DOHH2 (cell line): ENCODE measurements around the gene KRT40.

Source experiments
- H3F3A ChIP-seq: fragments of 200-600 bp; sonication (generic), shearing (Covaris generic); 2 replicates; pipeline ENCODE4 v1.6.0; 2016; ENCODE audit warnings: antibody characterized with exemption, mild to moderate bottlenecking; ENCODE audit not compliant: control insufficient read depth, insufficient read depth
- H3K27ac ChIP-seq: fragments of 200-600 bp; sonication (generic); 2 replicates; pipeline ENCODE4 v1.5.1; 2014; ENCODE audit warnings: low read depth, mild to moderate bottlenecking, low read length, moderate library complexity
- H3K27me3 ChIP-seq: fragments of 200-600 bp; sonication (generic); 2 replicates; pipeline ENCODE4 v1.6.1; 2014; ENCODE audit warnings: mild to moderate bottlenecking, low read length, mixed read lengths; ENCODE audit not compliant: control insufficient read depth
- H3K36me3 ChIP-seq: fragments of 200-600 bp; sonication (generic); 2 replicates; pipeline ENCODE4 v1.6.1; 2014; ENCODE audit warnings: mild to moderate bottlenecking, low read length, moderate library complexity, mixed read lengths; ENCODE audit not compliant: control insufficient read depth
- H3K4me1 ChIP-seq: fragments of 200-600 bp; sonication (generic); 2 replicates; pipeline ENCODE4 v1.6.1; 2014; ENCODE audit warnings: mild to moderate bottlenecking, low read length, mixed read lengths; ENCODE audit not compliant: control insufficient read depth
- H3K4me2 ChIP-seq: fragments of 200-600 bp; sonication (generic); 2 replicates; pipeline ENCODE4 v1.6.0; 2014; ENCODE audit warnings: mild to moderate bottlenecking, low read length, moderate library complexity
- H3K4me3 ChIP-seq: fragments of 200-600 bp; sonication (generic); 2 replicates; pipeline ENCODE4 v1.5.1; 2014; ENCODE audit warnings: mild to moderate bottlenecking, low read length, mixed read lengths
- H3K79me2 ChIP-seq: fragments of 200-600 bp; sonication (generic); 2 replicates; pipeline ENCODE4 v1.6.1; 2014; ENCODE audit warnings: mild to moderate bottlenecking, low read length, mixed read lengths; ENCODE audit not compliant: control insufficient read depth
- H3K9me2 ChIP-seq: fragments of 200-600 bp; sonication (generic); replicated peaks from 2 replicates; pipeline ENCODE4 v1.6.1; 2014; ENCODE audit warnings: mild to moderate bottlenecking, low read length, mixed read lengths; ENCODE audit not compliant: control insufficient read depth
- H3K9me3 ChIP-seq: fragments of 200-600 bp; sonication (generic); 2 replicates; pipeline ENCODE4 v1.6.1; 2014; ENCODE audit warnings: antibody characterized with exemption, low read length, mixed read lengths; ENCODE audit not compliant: control insufficient read depth, insufficient read depth
- H4K20me1 ChIP-seq: fragments of 200-600 bp; sonication (generic); 2 replicates; pipeline ENCODE4 v1.6.0; 2014; ENCODE audit warnings: low read depth, mild to moderate bottlenecking, antibody characterized with exemption, low read length, moderate library complexity; ENCODE audit not compliant: control insufficient read depth, insufficient read depth
- EZH2phosphoT487 ChIP-seq: fragments of 200-600 bp; sonication (generic); IDR thresholded peaks from 2 replicates; pipeline ENCODE4 v1.6.1; 2017; ENCODE audit warnings: borderline replicate concordance, mild to moderate bottlenecking, antibody characterized with exemption, low read length, moderate library complexity, mixed read lengths
- TF ChIP-seq, protein P1 (sequence below): fragments of 200-600 bp; sonication (generic); IDR thresholded peaks from one replicate; pipeline ENCODE4 v1.5.1; 2014; ENCODE audit warnings: antibody characterized with exemption, mild to moderate bottlenecking, low read depth, low read length; ENCODE audit not compliant: poor library complexity, severe bottlenecking

Gene KRT40

DNA sequence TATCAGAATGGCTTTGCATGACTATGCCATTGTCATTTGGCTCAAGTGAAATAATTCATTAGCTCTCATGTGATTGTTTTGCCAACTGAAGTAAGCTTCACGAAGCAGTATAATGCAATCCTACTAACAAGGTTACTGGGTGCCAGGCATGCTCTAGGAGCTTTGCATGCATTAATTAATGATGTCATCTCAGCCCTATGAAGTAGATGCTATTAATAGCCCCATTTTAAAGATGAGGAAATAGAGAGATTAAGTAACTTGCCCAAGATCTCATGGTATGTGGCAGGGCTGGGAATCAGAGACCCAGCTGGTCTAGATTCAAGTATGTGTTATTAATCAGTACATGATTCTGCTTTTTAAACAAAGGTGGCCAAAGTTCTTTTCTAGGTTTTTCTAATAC lies 31.5 kb downstream of the KRT40 start:
- TF ChIP-seq, protein P1, sequence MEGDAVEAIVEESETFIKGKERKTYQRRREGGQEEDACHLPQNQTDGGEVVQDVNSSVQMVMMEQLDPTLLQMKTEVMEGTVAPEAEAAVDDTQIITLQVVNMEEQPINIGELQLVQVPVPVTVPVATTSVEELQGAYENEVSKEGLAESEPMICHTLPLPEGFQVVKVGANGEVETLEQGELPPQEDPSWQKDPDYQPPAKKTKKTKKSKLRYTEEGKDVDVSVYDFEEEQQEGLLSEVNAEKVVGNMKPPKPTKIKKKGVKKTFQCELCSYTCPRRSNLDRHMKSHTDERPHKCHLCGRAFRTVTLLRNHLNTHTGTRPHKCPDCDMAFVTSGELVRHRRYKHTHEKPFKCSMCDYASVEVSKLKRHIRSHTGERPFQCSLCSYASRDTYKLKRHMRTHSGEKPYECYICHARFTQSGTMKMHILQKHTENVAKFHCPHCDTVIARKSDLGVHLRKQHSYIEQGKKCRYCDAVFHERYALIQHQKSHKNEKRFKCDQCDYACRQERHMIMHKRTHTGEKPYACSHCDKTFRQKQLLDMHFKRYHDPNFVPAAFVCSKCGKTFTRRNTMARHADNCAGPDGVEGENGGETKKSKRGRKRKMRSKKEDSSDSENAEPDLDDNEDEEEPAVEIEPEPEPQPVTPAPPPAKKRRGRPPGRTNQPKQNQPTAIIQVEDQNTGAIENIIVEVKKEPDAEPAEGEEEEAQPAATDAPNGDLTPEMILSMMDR, result no peak
- no peak for TF ChIP-seq EZH2phosphoT487
- H3K79me2 ChIP-seq, result no peaks in the 10 kb centered on the region
- no peaks in the 10 kb centered on the region for H3K36me3 ChIP-seq
- H3K4me1 ChIP-seq, result no peaks in the 10 kb centered on the region
- H3K27me3 ChIP-seq, result no peaks in the 10 kb centered on the region; the same call in none of the 2 replicates
- no peaks in the 10 kb centered on the region for H3F3A ChIP-seq
- no peak overlapping the region for H3K27ac ChIP-seq
- no peak overlapping the region for H3K4me2 ChIP-seq
- H3K4me3 ChIP-seq, result no peak overlapping the region
- no peaks in the 10 kb centered on the region for H4K20me1 ChIP-seq
- no peaks in the 10 kb centered on the region for H3K9me2 ChIP-seq
- no peaks in the 10 kb centered on the region for H3K9me3 ChIP-seq

DNA sequence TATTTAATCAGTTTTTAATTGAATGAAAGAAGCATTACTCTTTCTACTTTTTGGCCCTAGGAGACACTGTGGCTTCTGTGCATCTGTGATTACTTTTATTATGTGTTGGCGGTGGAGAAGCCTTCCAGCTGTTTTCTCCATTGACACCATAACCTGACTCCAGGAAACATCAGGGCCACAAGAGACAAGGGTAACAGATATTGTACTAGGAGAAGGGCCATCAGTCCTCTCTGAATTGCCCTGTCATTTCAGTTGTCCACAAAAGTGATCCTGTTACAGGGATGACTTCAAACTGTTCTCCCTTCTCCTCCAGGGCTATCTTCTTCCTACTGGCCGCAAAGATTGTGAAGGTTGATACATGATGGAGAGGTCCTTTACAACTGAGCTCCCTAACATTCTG lies 32.0 kb downstream of the KRT40 start:
- H3K27me3 ChIP-seq, result no peaks in the 10 kb centered on the region; the same call in none of the 2 replicates
- no peaks in the 10 kb centered on the region for H4K20me1 ChIP-seq
- no peak overlapping the region for H3K4me2 ChIP-seq
- no peaks in the 10 kb centered on the region for H3F3A ChIP-seq
- TF ChIP-seq EZH2phosphoT487, result no peak
- TF ChIP-seq, protein P1, result no peak
- no peak overlapping the region for H3K27ac ChIP-seq
- H3K36me3 ChIP-seq, result no peaks in the 10 kb centered on the region
- no peaks in the 10 kb centered on the region for H3K9me2 ChIP-seq
- H3K4me1 ChIP-seq, result no peaks in the 10 kb centered on the region
- no peaks in the 10 kb centered on the region for H3K79me2 ChIP-seq
- H3K4me3 ChIP-seq, result no peak overlapping the region
- H3K9me3 ChIP-seq, result no peaks in the 10 kb centered on the region

DNA sequence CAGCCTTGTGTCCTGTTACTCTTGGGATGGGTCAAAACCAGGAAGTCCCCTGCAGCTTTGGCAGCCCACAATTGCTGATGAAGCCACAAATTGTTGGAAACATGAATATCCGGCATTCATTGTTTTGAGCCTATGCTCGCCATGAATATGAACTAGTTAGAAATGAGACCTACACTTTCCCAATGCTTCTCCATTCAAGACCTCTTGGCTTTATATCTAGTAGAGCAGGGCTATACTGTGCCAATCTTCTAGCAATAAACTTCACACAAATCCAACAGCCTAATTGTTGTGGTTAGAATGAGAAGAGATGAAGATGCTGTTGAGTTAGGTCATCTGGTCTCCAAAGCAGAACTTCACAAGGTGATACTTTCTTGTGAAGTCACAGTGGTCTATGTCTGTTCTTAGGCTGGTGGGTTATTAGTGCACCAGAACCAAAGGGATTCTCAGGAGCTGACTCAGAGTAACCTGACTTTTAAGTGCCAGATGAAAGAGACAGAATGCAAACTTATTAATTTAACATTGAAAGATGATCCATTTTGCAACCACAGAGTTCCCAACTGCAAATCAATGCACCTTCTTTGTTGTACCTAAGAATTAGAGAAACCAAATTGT lies 33.0 kb downstream of the KRT40 start:
- Histone ChIP-seq H4K20me1 (no peaks in the 10 kb centered on the region), H3K9me3 (no peaks in the 10 kb centered on the region), H3K9me2 (no peaks in the 10 kb centered on the region), H3K27me3 (no peaks in the 10 kb centered on the region; the same call in none of the 2 replicates), H3K36me3 (no peaks in the 10 kb centered on the region), H3F3A (no peaks in the 10 kb centered on the region), H3K4me2 (no peak overlapping the region), H3K4me3 (no peak overlapping the region), H3K4me1 (no peaks in the 10 kb centered on the region), H3K79me2 (no peaks in the 10 kb centered on the region), H3K27ac (no peak overlapping the region)
- no peak for TF ChIP-seq EZH2phosphoT487
- TF ChIP-seq, protein P1, result no peak
